GM23248 (cell line): ENCODE results near the gene AGTR1.
"Not testable (repeated sequence)": the region's sequence is repeated elsewhere in the genome, so short reads cannot be mapped to it uniquely, and the experiment has no call there.

Source experiments
- EZH2 ChIP-seq: fragments of 200-600 bp; sonication (generic); IDR thresholded peaks from 2 replicates; pipeline ENCODE4 v1.6.1; 2018; ENCODE audit warnings: antibody characterized with exemption, mild to moderate bottlenecking; ENCODE audit not compliant: insufficient read depth, poor library complexity, severe bottlenecking
- EZH2phosphoT487 ChIP-seq: fragments of 200-600 bp; sonication (generic); IDR thresholded peaks from 2 replicates; pipeline ENCODE4 v1.6.1; 2018; ENCODE audit warnings: antibody characterized with exemption, moderate library complexity, mild to moderate bottlenecking, low read depth; ENCODE audit not compliant: insufficient read depth

DNA sequence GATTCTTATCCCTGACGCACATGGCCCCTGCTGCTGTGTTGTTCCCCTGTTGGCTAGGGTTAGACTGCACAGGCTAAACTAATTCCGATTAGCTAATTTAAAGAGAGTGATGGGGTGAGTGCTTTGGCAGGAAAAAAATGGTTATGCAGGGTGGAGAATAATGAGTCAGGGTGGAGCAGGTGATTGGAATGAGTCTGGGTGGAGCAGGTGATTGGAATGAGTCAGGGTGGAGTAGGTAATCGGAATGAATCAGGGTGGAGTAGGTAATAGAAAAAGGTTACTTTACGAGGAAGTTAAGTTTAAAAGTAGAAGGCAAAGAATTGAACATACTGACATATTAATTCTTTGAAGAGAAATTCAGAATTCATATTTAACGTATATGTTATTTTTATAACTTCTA lies 55.7 kb downstream of the AGTR1 start:
- not testable (repeated sequence) for TF ChIP-seq EZH2phosphoT487, EZH2
